GM21515 (cell line): ENCODE results near the gene BUB3.

ENCODE experiments used
- ATAC-seq: cut with Tn5 transposase; IDR thresholded peaks from one replicate; pipeline ENCODE4 v1.9.1; 2021; ENCODE audit not compliant: unreplicated experiment

The BUB3 gene

DNA sequence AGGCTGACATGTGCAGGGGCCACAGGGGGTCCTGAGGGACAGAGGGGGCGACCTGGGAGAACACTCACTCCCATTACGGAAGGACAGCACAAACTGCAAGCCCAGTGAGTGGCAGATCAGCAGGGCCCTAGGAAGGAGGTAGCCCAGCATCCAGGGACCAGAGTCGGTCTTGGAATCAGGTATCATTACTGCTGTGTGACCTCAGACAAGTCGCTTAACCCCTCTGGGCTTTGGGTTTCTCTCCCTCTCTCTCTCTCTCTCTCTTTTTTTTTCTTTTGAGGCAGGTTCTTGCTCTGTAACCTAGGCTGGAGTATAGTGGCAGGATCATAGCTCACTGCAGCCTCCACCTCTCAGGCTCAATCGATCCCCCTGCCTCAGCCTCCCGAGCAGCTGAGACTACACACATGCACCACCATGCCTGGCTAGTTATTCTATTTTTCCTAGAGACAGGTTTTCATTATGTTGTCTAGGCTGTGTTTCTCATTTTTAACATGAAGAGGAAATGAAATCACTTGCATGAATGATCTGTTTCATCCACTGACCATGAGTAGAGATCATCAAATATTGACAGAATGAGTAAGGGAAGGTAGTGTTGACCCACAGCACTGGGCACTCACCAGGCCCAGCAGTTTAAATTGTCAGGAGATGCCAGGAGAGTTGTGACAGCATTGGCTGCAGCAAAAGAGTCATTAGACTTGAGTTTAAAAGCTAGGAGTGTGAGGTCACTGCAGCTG lies 49.4 kb downstream of the BUB3 start:
- ATAC-seq: no peak

DNA sequence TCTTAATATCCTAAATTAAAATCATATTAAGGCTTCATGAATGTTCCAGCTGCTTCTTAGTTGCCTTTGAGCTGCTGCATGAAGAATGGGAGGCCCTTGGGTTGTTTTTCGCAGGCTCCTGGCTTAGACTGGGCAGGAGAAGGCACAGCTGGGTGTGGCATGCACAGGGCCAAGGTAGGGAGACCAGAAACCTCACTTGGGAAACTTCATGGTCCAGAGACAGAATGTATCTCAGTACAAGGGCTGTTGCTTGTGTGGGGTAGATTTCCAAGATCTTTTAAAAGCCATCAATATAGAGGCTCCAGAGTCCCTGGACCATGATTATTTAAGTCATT lies 49.9 kb downstream of the BUB3 start:
- ATAC-seq: no peak

DNA sequence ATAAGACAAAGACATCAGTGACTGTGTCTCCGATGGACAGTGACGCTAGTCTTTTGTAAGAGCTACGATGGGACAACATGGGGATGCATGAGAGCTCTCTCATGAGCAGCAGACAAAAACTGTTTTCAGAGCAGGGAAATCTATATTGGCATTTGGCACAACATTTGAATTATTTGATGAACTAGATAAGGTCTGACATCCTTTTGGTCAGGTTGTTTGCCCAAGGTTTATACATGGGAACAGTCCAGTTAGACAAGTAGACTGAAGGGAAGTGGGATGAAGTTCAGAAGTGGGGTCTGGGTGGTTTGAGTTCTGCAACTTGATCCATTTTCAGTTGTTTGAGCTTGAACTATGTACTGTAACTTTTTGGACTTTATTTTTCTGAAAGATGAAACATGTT lies 50.8 kb downstream of the BUB3 start:
- no peak for ATAC-seq

DNA sequence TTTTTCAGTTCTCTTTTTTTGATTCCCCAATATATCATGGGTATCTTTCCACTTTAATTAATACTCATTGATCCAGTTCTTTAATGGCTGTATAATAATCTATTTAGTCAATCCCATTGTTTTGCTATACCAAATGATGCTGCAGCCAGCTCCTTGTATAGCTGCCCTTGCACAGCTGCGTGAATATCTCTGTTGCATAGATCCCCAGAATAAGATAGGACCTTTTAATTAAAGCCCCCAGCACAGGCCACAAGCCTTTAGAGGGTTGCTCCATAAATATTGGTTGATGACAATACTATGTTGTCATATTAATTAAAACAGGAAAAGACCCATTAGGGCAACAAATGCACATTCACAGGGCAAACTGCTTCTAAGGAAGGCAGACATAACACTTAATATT lies 57.9 kb downstream of the BUB3 start:
- no peak for ATAC-seq

DNA sequence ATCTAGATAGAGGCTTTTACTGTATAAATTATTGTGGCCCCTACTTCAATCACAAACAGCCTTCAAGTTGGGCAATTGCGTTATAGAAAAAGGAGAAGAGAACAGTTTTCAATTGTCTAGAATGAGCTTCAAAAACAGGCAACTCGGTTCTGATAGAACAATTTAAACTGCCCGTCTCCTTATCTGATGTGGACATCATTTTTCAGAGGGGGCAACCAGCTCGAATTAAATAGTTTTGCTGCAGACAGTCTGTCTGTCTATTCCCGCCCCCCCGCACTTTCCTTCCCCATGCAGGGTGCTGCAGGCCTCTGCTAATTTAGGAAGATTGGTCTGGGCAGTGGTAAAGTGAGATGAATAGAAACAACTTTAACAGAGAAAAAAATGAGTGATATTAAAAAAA lies 58.4 kb downstream of the BUB3 start:
- no peak for ATAC-seq

DNA sequence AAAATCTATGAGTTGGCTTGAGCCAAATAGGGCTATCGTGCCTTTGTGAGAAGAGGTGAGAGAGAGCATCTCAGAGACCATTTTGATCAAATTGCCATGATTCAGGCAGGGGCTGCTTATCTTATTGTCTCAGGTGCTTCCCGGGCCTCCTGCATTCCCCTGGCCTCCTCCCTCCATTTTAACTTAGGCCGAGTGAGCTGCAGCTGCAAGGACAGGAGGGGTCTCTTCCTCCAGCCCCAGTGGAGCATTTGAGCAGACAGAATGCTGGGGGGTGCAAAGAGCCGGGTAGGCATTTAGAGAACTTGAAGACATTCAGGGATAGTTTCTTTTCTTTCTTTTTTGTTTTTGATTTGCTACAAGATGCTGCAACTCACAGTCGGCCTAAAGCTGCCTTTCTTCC lies 59.0 kb downstream of the BUB3 start:
- ATAC-seq: no peak
